Measurements from ENCODE around the gene SLC49A3. TPM values are rescaled to one million over a fixed set of nuclear protein-coding genes. Genes with fewer than 3 reads are reported as not detected.
A peak's percentile ranks its signal among the peaks of the same experiment; 100 is the strongest.

The SLC49A3 gene
- total RNA-seq, 1 donor from 2014 or later, result 6.2 TPM

GRCh38 chr4:661881-662761, 26.8 kb downstream of the SLC49A3 start:
- TF ChIP-seq EZH2 (IDR thresholded peaks at IDR 0.05; ENCODE audit: insufficient read depth, low read length), result no peak
- TF ChIP-seq CTCF (IDR thresholded peaks at IDR 0.05; ENCODE audit: insufficient read depth, low read depth, low read length), result no peak
- peaks cover 2% of the 10 kb centered on the region for H3K27me3 Mint-ChIP-seq (ENCODE audit: low read depth, unreplicated experiment)
- Histone ChIP-seq H3K4me1 (ENCODE audit: insufficient read depth, low read length) (no peaks in the 10 kb centered on the region), H4K20me1 (ENCODE audit: insufficient read depth, low read length) (no peaks in the 10 kb centered on the region), H3K27me3 (ENCODE audit: insufficient read depth, low read length) (no peaks in the 10 kb centered on the region), H3K79me2 (ENCODE audit: insufficient read depth, low read length) (no peaks in the 10 kb centered on the region), H2AFZ (ENCODE audit: low read depth, low read length) (no peak overlapping the region), H3K36me3 (ENCODE audit: insufficient read depth, low read length) (no peaks in the 10 kb centered on the region), H3K27ac (ENCODE audit: low read depth, low read length) (no peak overlapping the region), H3K9me3 (ENCODE audit: insufficient read depth, low read depth, low read length) (peaks cover 15% of the 10 kb centered on the region), H3K4me2 (ENCODE audit: low read length) (no peak overlapping the region), H3K4me3 (ENCODE audit: insufficient read depth, low read depth, low read length) (no peak overlapping the region), H3K9ac (ENCODE audit: low read length) (no peak overlapping the region)
- H3K9me3 Mint-ChIP-seq (ENCODE audit: unreplicated experiment), result peaks cover 2% of the 10 kb centered on the region
- no peaks in the 10 kb centered on the region for H3K36me3 Mint-ChIP-seq (ENCODE audit: low read depth, unreplicated experiment)
- FAIRE-seq, result no peak
- peaks cover 2% of the 10 kb centered on the region for H3K4me1 Mint-ChIP-seq (ENCODE audit: low read depth, unreplicated experiment)
- peak overlapping the region; percentile 50 for H3K4me3 Mint-ChIP-seq (ENCODE audit: unreplicated experiment)
- DNase-seq (ENCODE audit: low read depth), result no peak
- H3K27ac Mint-ChIP-seq (ENCODE audit: unreplicated experiment), result no peak overlapping the region

GRCh38 chr4:661231-661630, 27.7 kb downstream of the SLC49A3 start:
- Histone ChIP-seq H3K4me1 (ENCODE audit: insufficient read depth, low read length) (no peaks in the 10 kb centered on the region), H3K27me3 (ENCODE audit: insufficient read depth, low read length) (no peaks in the 10 kb centered on the region), H2AFZ (ENCODE audit: low read depth, low read length) (no peak overlapping the region), H3K9ac (ENCODE audit: low read length) (no peak overlapping the region), H3K4me2 (ENCODE audit: low read length) (no peak overlapping the region), H3K27ac (ENCODE audit: low read depth, low read length) (no peak overlapping the region), H3K4me3 (ENCODE audit: insufficient read depth, low read depth, low read length) (no peak overlapping the region), H3K36me3 (ENCODE audit: insufficient read depth, low read length) (no peaks in the 10 kb centered on the region), H3K79me2 (ENCODE audit: insufficient read depth, low read length) (no peaks in the 10 kb centered on the region), H3K9me3 (ENCODE audit: insufficient read depth, low read depth, low read length) (peaks cover 17% of the 10 kb centered on the region), H4K20me1 (ENCODE audit: insufficient read depth, low read length) (no peaks in the 10 kb centered on the region)
- H3K9me3 Mint-ChIP-seq (ENCODE audit: unreplicated experiment), result peaks cover 2% of the 10 kb centered on the region
- no peaks in the 10 kb centered on the region for H3K36me3 Mint-ChIP-seq (ENCODE audit: low read depth, unreplicated experiment)
- no peak for DNase-seq (ENCODE audit: low read depth)
- TF ChIP-seq EZH2 (IDR thresholded peaks at IDR 0.05; ENCODE audit: insufficient read depth, low read length) (no peak), CTCF (IDR thresholded peaks at IDR 0.05; ENCODE audit: insufficient read depth, low read depth, low read length) (no peak)
- peaks cover 5% of the 10 kb centered on the region for H3K27me3 Mint-ChIP-seq (ENCODE audit: low read depth, unreplicated experiment)
- no peak overlapping the region for H3K27ac Mint-ChIP-seq (ENCODE audit: unreplicated experiment)
- peaks cover 2% of the 10 kb centered on the region for H3K4me1 Mint-ChIP-seq (ENCODE audit: low read depth, unreplicated experiment)
- no peak overlapping the region for H3K4me3 Mint-ChIP-seq (ENCODE audit: unreplicated experiment)
- no peak for FAIRE-seq

- Histone ChIP-seq H3K4me2 (ENCODE audit: low read length) (no peak overlapping the region), H2AFZ (ENCODE audit: low read depth, low read length) (no peak overlapping the region), H3K36me3 (ENCODE audit: insufficient read depth, low read length) (no peaks in the 10 kb centered on the region), H3K9me3 (ENCODE audit: insufficient read depth, low read depth, low read length) (peaks cover 17% of the 10 kb centered on the region), H3K27me3 (ENCODE audit: insufficient read depth, low read length) (no peaks in the 10 kb centered on the region), H3K27ac (ENCODE audit: low read depth, low read length) (no peak overlapping the region), H4K20me1 (ENCODE audit: insufficient read depth, low read length) (no peaks in the 10 kb centered on the region), H3K4me1 (ENCODE audit: insufficient read depth, low read length) (no peaks in the 10 kb centered on the region), H3K79me2 (ENCODE audit: insufficient read depth, low read length) (no peaks in the 10 kb centered on the region), H3K9ac (ENCODE audit: low read length) (no peak overlapping the region), H3K4me3 (ENCODE audit: insufficient read depth, low read depth, low read length) (no peak overlapping the region)
- Mint-ChIP-seq H3K36me3 (ENCODE audit: low read depth, unreplicated experiment) (no peaks in the 10 kb centered on the region), H3K27ac (ENCODE audit: unreplicated experiment) (no peak overlapping the region), H3K27me3 (ENCODE audit: low read depth, unreplicated experiment) (peaks cover 9% of the 10 kb centered on the region), H3K4me1 (ENCODE audit: low read depth, unreplicated experiment) (peaks cover 2% of the 10 kb centered on the region), H3K9me3 (ENCODE audit: unreplicated experiment) (peaks cover 2% of the 10 kb centered on the region), H3K4me3 (ENCODE audit: unreplicated experiment) (no peak overlapping the region)
- TF ChIP-seq EZH2 (IDR thresholded peaks at IDR 0.05; ENCODE audit: insufficient read depth, low read length) (no peak), CTCF (IDR thresholded peaks at IDR 0.05; ENCODE audit: insufficient read depth, low read depth, low read length) (no peak)
- no peak for DNase-seq (ENCODE audit: low read depth)
- FAIRE-seq, result no peak
Observed at GRCh38 chr4:660401-660800, 28.6 kb downstream of the SLC49A3 start.
